ENCODE measurements around the gene MAPKBP1. TPM values are rescaled to one million over a fixed set of nuclear protein-coding genes. Genes with fewer than 3 reads are reported as not detected.

MAPKBP1 gene
- polyA plus RNA-seq, 1 donor from 2014 or later: 30.3 TPM

DNA sequence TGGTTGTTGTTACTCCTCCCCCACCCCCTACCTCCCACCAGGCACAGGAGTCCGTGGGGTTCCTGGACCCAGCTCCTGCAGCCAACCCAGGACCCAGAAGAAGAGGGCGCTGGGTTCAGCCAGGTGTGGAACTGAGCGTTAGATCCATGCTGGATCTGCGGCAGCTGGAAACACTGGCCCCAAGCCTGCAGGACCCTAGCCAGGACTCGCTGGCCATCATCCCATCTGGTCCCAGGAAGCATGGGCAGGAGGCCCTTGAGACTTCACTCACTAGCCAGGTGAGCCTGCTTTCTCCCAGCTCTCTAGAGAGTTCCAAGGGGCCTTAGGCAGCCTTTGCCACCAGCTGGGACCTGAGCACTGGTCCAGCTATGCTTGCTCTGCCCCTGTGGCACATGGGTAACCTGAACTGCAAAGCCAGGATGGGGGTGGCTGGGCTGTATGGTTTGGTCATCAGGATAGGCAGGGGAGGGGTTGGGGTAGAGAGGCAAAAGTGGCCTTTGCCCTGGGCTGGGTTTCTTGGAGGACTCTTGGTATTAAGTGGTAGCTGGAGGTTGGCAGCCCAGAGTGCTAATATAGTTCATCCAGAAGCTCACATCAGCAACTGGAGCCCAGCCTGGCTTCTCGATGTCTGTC lies 46.6 kb downstream of the MAPKBP1 start:
- Histone ChIP-seq H3K9me3 (ENCODE audit: low read length) (no peaks in the 10 kb centered on the region), H3F3A (ENCODE audit: insufficient read depth, low read length, poor library complexity, severe bottlenecking) (no peaks in the 10 kb centered on the region), H3K79me2 (replicated peaks; ENCODE audit: insufficient read depth, low read length) (no peaks in the 10 kb centered on the region), H4K20me1 (ENCODE audit: insufficient read depth) (no peaks in the 10 kb centered on the region), H3K4me2 (ENCODE audit: low read length) (no peak overlapping the region), H3K4me3 (ENCODE audit: low read length) (no peak overlapping the region), H2AFZ (ENCODE audit: low read depth, low read length) (no peak overlapping the region), H3K27me3 (ENCODE audit: insufficient read depth, low read depth, low read length) (no peaks in the 10 kb centered on the region), H3K36me3 (ENCODE audit: insufficient read depth, low read length) (peaks cover 7% of the 10 kb centered on the region), H3K27ac (ENCODE audit: low read length) (no peak overlapping the region), H3K9ac (ENCODE audit: low read length) (no peak overlapping the region), H3K9me2 (ENCODE audit: insufficient read depth, low read length) (no peaks in the 10 kb centered on the region)
- TF ChIP-seq TAF1 (IDR thresholded peaks at IDR 0.05; ENCODE audit: low read depth): no peak
- TF ChIP-seq, protein P1, sequence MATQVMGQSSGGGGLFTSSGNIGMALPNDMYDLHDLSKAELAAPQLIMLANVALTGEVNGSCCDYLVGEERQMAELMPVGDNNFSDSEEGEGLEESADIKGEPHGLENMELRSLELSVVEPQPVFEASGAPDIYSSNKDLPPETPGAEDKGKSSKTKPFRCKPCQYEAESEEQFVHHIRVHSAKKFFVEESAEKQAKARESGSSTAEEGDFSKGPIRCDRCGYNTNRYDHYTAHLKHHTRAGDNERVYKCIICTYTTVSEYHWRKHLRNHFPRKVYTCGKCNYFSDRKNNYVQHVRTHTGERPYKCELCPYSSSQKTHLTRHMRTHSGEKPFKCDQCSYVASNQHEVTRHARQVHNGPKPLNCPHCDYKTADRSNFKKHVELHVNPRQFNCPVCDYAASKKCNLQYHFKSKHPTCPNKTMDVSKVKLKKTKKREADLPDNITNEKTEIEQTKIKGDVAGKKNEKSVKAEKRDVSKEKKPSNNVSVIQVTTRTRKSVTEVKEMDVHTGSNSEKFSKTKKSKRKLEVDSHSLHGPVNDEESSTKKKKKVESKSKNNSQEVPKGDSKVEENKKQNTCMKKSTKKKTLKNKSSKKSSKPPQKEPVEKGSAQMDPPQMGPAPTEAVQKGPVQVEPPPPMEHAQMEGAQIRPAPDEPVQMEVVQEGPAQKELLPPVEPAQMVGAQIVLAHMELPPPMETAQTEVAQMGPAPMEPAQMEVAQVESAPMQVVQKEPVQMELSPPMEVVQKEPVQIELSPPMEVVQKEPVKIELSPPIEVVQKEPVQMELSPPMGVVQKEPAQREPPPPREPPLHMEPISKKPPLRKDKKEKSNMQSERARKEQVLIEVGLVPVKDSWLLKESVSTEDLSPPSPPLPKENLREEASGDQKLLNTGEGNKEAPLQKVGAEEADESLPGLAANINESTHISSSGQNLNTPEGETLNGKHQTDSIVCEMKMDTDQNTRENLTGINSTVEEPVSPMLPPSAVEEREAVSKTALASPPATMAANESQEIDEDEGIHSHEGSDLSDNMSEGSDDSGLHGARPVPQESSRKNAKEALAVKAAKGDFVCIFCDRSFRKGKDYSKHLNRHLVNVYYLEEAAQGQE (IDR thresholded peaks at IDR 0.05; ENCODE audit: borderline replicate concordance): no peak
- TF ChIP-seq POLR2AphosphoS5 (IDR thresholded peaks at IDR 0.05): no peak
- no peak for TF ChIP-seq EP300 (conservative IDR thresholded peaks at IDR 0.05; ENCODE audit: poor library complexity, severe bottlenecking)

DNA sequence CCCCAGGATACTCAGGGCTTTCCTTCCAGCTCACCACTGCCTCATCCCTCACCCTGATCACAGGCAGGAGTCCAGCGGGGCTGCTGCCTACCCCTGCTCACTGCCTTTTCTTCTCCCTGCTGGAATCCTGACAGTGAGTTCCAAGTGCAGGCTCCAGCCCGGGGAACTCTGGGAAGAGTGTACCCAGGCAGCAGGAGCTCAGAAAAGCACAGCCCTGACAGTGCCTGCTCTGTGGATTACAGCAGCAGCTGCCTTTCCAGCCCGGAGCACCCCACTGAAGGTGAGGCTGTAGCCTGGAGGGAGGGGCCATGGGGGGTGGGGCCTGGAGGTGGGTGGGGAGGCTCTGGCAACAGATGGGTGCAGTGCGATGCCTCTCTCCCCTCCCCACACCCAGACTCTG lies 47.5 kb downstream of the MAPKBP1 start:
- Histone ChIP-seq H3K27ac (ENCODE audit: low read length) (no peak overlapping the region), H3K27me3 (ENCODE audit: insufficient read depth, low read depth, low read length) (no peaks in the 10 kb centered on the region), H4K20me1 (ENCODE audit: insufficient read depth) (no peaks in the 10 kb centered on the region), H3K36me3 (ENCODE audit: insufficient read depth, low read length) (peaks cover 2% of the 10 kb centered on the region), H3K9me2 (ENCODE audit: insufficient read depth, low read length) (no peaks in the 10 kb centered on the region), H3K4me3 (ENCODE audit: low read length) (no peak overlapping the region), H2AFZ (ENCODE audit: low read depth, low read length) (no peak overlapping the region), H3K9me3 (ENCODE audit: low read length) (no peaks in the 10 kb centered on the region), H3K4me2 (ENCODE audit: low read length) (no peak overlapping the region), H3K9ac (ENCODE audit: low read length) (no peak overlapping the region), H3F3A (ENCODE audit: insufficient read depth, low read length, poor library complexity, severe bottlenecking) (no peaks in the 10 kb centered on the region), H3K79me2 (replicated peaks; ENCODE audit: insufficient read depth, low read length) (no peaks in the 10 kb centered on the region)
- TF ChIP-seq POLR2AphosphoS5 (IDR thresholded peaks at IDR 0.05) (no peak), EZH2 (IDR thresholded peaks at IDR 0.05; ENCODE audit: borderline replicate concordance, insufficient read depth, low read length, poor library complexity, severe bottlenecking) (no peak), SMC3 (conservative IDR thresholded peaks at IDR 0.05; ENCODE audit: poor library complexity) (no peak), MXI1 (conservative IDR thresholded peaks at IDR 0.05; ENCODE audit: poor library complexity, severe bottlenecking) (no peak)
- TF ChIP-seq, protein P2, sequence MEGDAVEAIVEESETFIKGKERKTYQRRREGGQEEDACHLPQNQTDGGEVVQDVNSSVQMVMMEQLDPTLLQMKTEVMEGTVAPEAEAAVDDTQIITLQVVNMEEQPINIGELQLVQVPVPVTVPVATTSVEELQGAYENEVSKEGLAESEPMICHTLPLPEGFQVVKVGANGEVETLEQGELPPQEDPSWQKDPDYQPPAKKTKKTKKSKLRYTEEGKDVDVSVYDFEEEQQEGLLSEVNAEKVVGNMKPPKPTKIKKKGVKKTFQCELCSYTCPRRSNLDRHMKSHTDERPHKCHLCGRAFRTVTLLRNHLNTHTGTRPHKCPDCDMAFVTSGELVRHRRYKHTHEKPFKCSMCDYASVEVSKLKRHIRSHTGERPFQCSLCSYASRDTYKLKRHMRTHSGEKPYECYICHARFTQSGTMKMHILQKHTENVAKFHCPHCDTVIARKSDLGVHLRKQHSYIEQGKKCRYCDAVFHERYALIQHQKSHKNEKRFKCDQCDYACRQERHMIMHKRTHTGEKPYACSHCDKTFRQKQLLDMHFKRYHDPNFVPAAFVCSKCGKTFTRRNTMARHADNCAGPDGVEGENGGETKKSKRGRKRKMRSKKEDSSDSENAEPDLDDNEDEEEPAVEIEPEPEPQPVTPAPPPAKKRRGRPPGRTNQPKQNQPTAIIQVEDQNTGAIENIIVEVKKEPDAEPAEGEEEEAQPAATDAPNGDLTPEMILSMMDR (IDR thresholded peaks at IDR 0.05; ENCODE audit: poor library complexity, severe bottlenecking): no peak
- TF ChIP-seq, protein P1 (IDR thresholded peaks at IDR 0.05; ENCODE audit: borderline replicate concordance): no peak

All from neural cell (in vitro differentiated cells).